Heart left ventricle (tissue), 13 donors: ENCODE measurements around the gene IRS1.

ENCODE experiments used
- CTCF ChIP-seq, 12 donors: fragments of 200-600 bp; sonication (generic) in 4 of 12; IDR thresholded peaks; one replicate each; pipeline versions ENCODE4 v1.5.0 to v1.8.0; 2018 to 2022; ENCODE audit warnings: antibody characterized with exemption in 12 of 12, mild to moderate bottlenecking in 5 of 12
- POLR2A ChIP-seq, 2 donors: fragments of 450-650 bp; IDR thresholded peaks; one replicate each; pipeline ENCODE4 v1.6.1; 2017; ENCODE audit warnings: antibody characterized with exemption in 2 of 2, mild to moderate bottlenecking in 2 of 2, moderate library complexity in 2 of 2
- donor health status: ischemic (EF 13 %, LVEDD 7.1; RV severe dilation, severe dysfunction).
- donor health status: DM: no; HTN: yes; CAD: no.
- donor health status: DM: no; HTN: no; CAD: no.
- donor health status: ischemic (EF 25% LVEDD 6.9; RV normal size, moderate dysfunction).
- donor health status: ischemic (EF 25% LVEDD 5.7; RV mildly dilated, moderate dysfunction).
- donor health status: ischemic (EF 35%, LVEDD 5.7; RV mildly dilated, moderate dysfunction).
- donor health status: nonischemic (EF 11% LVEDD 7.7; RV severe dilation, severe dysfunction).
- donor health status: DM: yes; HTN: yes; CAD: no.
- donor health status: PGD.
- donor health status: ischemic (EF 29% LVEDD 5.4; RV normal size, mild dysfunction).
- donor health status: nonischemic (EF 23%, LVEDD 6.1; RV moderate dilation, normal function).

GRCh38 chr2:226698671-226699070 is 100.9 kb downstream of the IRS1 start:
- TF ChIP-seq CTCF (IDR thresholded peaks at IDR 0.05) (no peak), POLR2A (IDR thresholded peaks at IDR 0.05) (no peak)
